T-helper 2 cell treated with Interferon-gamma antibody and Interleukin-4, amounts not matched to agents 5 μg/mL and 100 μg/mL, for 36 hours (primary cell): Measurements from ENCODE around the gene ACOT13.
"Not testable (repeated sequence)": the region's sequence is repeated elsewhere in the genome, so short reads cannot be mapped to it uniquely, and the experiment has no call there.

ENCODE experiments used
- DNase-seq: peaks from one replicate; pipeline ENCODE4 v3.0.0; 2021; ENCODE audit warnings: low spot score
- H3K27ac Mint-ChIP-seq: one replicate; pipeline ENCODE4 v1.8.0; 2021; ENCODE audit warnings: mild to moderate bottlenecking, mixed read lengths
- H3K27me3 Mint-ChIP-seq: one replicate; pipeline ENCODE4 v1.8.0; 2021; ENCODE audit warnings: low read depth, mixed read lengths
- H3K36me3 Mint-ChIP-seq: one replicate; pipeline ENCODE4 v1.8.0; 2021; ENCODE audit warnings: low read depth, mixed read lengths
- H3K4me1 Mint-ChIP-seq: one replicate; pipeline ENCODE4 v1.8.0; 2021; ENCODE audit warnings: low read depth, mixed read lengths
- H3K4me3 Mint-ChIP-seq: one replicate; pipeline ENCODE4 v1.8.0; 2022; ENCODE audit warnings: mild to moderate bottlenecking, moderate library complexity, mixed read lengths
- H3K9me3 Mint-ChIP-seq: one replicate; pipeline ENCODE4 v1.8.0; 2021; ENCODE audit warnings: mixed read lengths

The ACOT13 gene

DNA sequence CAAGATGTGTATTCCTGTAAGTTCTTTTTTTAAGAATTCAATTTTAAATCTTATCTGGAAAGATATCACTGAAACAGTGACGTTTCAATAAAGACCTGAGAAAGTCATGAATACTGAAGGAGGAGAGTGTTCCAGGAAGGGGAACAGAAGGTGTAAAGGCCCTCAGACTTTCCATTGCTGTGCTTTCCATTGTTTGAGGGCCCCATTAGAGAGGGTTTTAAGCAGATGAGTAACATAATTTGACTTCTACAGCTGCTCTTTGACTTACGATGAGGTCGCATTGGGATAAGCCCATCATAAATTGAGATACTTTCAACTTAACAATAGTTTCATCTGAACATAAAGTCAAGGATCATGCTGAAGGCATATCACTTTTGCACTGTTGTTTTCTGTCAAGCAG is 24.7 kb downstream of the ACOT13 start:
- H3K9me3 Mint-ChIP-seq, result no peaks in the 10 kb centered on the region
- H3K36me3 Mint-ChIP-seq, result peaks cover 3% of the 10 kb centered on the region
- no peak for DNase-seq
- H3K27me3 Mint-ChIP-seq, result no peaks in the 10 kb centered on the region
- H3K4me1 Mint-ChIP-seq, result peaks cover 6% of the 10 kb centered on the region
- H3K4me3 Mint-ChIP-seq, result no peak overlapping the region
- no peak overlapping the region for H3K27ac Mint-ChIP-seq

DNA sequence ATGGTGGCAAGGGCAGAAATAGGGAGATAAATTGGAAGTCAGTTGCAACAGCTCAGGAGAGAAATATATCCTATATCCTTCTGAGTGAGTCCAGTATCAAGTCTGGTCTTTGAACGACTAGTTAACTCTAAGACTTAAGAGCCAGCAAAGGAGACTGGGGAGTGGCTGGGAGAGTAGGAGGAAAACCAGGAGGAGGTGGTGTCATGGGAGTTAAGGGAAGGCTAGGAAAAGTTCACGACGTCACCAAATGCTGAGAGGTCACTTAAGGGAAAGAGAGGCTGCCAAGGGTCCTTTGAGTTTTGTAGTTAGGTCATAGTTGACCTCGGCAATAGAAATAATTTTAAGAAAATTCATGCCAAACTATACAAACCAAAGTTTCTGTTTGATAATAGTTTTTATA is 25.1 kb downstream of the ACOT13 start:
- Mint-ChIP-seq H3K4me1 (peaks cover 6% of the 10 kb centered on the region), H3K36me3 (peaks cover 3% of the 10 kb centered on the region), H3K4me3 (no peak overlapping the region), H3K27me3 (no peaks in the 10 kb centered on the region), H3K9me3 (no peaks in the 10 kb centered on the region), H3K27ac (no peak overlapping the region)
- DNase-seq, result no peak

DNA sequence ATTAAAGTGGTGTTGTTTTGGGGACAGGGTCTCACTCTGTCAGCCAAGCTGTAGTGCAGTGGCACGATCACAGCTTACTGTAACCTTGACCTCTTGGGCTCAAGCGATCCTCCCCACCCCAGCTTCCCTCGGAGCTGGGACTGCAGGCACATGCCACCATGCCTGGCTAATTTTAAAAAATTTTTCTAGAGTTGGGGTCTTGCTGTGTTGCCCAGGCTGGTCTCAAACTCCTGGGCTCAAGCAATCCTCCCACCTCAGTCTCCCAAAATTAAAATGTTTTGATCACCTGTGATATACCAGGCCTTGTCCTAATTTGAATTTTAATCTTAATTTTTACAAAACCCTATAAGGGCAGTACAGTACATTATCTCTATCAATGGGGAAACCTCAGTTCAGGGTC is 25.5 kb downstream of the ACOT13 start:
- H3K4me3 Mint-ChIP-seq, result no peak overlapping the region
- H3K27me3 Mint-ChIP-seq, result no peaks in the 10 kb centered on the region
- no peaks in the 10 kb centered on the region for H3K9me3 Mint-ChIP-seq
- no peak overlapping the region for H3K27ac Mint-ChIP-seq
- DNase-seq, result no peak
- peaks cover under 1% of the 10 kb centered on the region for H3K36me3 Mint-ChIP-seq
- peaks cover 6% of the 10 kb centered on the region for H3K4me1 Mint-ChIP-seq

DNA sequence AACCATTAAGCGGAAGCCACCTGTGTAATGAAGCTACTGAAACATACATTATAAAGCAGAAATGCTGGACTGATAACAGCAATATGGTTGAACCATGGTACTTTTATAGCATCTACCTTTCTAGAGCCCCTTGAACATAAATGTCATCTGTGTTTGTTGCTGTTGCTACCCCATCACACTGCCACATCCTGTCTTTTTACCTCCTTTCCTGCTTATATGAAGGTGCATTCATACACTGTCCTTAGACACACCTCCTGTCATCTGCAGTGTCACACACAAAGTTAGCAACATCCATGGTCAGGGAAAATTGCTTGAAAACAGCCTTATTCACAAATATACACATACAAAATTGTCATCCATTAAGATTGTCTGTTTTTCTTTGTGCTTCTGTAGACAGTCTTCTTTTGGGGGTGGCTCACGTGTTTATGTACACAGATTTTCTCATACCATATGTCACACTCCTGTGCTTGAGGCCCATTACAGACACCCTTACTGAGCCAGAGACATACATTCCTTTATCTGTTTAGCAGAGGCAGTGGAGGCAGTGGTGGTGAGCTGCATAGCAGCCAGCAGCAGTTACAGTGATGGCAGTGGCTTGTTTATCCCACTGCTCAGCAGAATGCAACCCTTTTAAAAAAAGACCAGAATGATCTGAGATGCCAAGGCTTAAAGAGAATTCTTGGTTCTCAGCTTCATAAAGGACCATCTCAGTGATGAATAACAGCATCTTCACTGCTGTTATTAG is 26.1 kb downstream of the ACOT13 start:
- H3K9me3 Mint-ChIP-seq, result no peaks in the 10 kb centered on the region
- no peak overlapping the region for H3K4me3 Mint-ChIP-seq
- no peaks in the 10 kb centered on the region for H3K27me3 Mint-ChIP-seq
- no peak overlapping the region for H3K27ac Mint-ChIP-seq
- DNase-seq, result no peak
- peaks cover 6% of the 10 kb centered on the region for H3K4me1 Mint-ChIP-seq
- H3K36me3 Mint-ChIP-seq, result no peaks in the 10 kb centered on the region

DNA sequence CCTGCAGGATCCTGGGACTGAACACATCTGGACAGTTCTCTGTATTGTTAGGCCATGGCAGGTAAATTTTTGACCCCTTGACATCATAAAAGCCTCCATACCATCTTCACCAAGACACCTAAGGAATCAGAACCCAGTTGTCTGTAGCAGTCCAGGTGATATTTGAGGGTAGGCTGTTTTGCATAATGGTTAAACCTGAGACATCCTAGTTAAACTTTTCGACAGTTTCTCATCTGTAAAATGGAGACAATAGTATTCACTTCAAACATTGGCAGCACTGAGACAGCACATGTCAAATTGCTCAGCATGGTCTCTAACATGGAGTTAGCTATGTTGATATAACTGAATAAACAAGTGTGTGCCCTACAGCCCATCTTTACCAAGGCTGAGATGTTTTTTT is 27.3 kb downstream of the ACOT13 start:
- no peaks in the 10 kb centered on the region for H3K9me3 Mint-ChIP-seq
- H3K36me3 Mint-ChIP-seq, result peaks cover 3% of the 10 kb centered on the region
- no peak for DNase-seq
- peaks cover 6% of the 10 kb centered on the region for H3K4me1 Mint-ChIP-seq
- H3K27me3 Mint-ChIP-seq, result no peaks in the 10 kb centered on the region
- H3K27ac Mint-ChIP-seq, result no peak overlapping the region
- H3K4me3 Mint-ChIP-seq, result no peak overlapping the region

DNA sequence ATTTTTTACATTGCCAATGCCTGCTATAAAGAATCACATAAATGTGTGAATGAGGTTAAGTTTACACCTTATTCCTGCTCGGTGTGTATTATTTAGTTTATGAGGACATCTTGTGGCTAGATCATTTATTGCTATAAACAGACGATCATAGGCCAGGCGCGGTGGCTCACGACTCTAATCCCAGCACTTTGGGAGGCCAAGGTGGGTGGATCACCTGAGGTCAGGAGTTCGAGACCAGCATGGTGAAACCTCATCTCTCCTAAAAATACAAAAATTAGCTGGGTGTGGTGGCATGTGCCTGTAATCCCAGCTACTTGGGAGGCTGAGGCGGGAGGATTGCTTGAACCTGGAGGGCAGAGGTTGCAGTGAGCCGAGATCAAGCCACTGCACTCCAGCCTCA is 28.8 kb downstream of the ACOT13 start:
- not testable (repeated sequence) for H3K4me1 Mint-ChIP-seq, DNase-seq, H3K27me3 Mint-ChIP-seq, H3K9me3 Mint-ChIP-seq, H3K4me3 Mint-ChIP-seq, H3K27ac Mint-ChIP-seq
- H3K36me3 Mint-ChIP-seq, result peaks cover 10% of the 10 kb centered on the region

DNA sequence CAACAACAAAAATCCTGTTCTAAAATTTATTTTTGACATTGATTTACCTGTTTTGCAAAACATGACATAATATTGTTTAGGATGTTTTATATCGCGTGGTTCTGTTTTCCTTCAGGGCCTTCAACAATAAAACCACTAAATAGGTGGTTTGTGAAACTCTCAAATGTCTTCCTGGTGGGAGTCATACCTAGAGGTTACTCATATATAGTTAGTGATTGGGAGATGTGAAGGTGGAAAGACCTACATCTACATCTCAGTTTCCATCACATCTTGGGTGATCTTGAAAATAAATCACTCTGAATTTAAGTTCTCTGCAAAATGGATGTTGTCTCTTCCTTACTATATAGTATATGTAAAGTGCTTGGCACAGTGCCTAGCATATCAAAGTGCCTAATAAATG is 29.2 kb downstream of the ACOT13 start:
- DNase-seq, result no peak
- peaks cover 6% of the 10 kb centered on the region for H3K4me1 Mint-ChIP-seq
- peaks cover 13% of the 10 kb centered on the region for H3K36me3 Mint-ChIP-seq
- no peak overlapping the region for H3K4me3 Mint-ChIP-seq
- no peak overlapping the region for H3K27ac Mint-ChIP-seq
- no peaks in the 10 kb centered on the region for H3K9me3 Mint-ChIP-seq
- no peaks in the 10 kb centered on the region for H3K27me3 Mint-ChIP-seq

DNA sequence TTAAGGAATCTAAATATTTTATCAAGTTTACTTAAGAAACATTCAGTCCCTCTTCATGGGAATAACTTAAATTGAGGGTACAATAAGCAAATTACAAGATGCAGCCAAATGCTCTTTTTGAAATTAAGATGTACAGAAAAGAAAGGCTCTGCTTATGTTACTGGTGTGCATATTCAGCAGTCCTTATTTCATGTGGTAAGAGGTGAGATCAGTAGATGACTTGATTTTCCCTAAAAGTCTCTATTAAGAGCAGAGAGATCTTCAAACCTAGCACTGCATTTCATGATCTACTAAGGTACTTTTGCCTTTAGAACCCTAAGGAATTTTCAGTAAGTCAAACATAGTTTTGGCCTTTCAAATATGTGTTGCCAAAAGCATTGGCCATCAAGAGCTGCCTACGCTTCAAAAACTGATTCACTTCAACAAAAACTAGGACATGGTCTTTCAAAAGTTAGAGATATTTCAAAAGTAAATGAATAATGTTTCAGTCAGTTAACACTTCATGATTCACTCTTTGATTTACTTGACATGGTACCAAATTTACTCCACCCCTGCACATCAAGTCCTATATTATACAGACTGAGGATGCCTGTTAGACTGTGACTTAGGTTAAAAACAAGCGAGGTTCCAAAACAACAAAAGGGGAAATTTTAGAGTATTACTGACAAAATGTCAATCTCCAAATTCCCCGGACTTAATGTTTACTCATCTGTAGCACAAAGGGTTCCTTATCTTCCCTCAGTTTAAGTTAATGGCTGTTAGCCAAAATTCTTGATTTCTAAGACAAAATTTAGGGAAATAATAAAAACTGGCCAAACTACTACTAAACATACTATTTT is 32.9 kb downstream of the ACOT13 start:
- Mint-ChIP-seq H3K4me3 (no peak overlapping the region), H3K27ac (no peak overlapping the region), H3K27me3 (no peaks in the 10 kb centered on the region), H3K4me1 (peaks cover 11% of the 10 kb centered on the region), H3K36me3 (peaks cover 35% of the 10 kb centered on the region), H3K9me3 (no peaks in the 10 kb centered on the region)
- no peak for DNase-seq

DNA sequence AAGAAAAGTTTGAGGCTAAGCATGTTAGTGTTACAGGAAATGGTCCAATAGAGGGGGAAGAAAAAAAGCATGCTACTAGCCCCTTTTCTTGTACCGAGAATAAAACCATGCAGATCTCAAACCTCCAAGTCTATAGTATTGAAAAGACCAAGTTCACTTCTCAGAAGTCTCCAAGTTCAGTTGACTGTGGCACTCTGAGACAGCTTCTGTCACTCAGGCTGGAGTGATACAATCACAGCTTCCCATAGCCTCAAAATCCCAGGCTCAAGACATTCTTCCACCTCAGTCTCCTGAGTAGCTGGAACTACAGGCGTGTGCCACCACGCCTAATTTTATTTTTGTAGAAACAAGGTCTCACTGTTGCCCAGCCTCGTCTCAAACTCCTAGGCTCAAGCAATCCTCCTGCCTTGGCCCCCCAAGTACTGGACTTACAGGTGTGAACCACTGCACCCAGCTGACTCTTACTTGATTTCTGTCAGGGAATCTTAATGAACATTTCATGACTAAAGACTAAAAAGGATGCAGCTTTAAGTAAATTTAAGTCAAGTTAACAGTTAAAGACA is 35.9 kb downstream of the ACOT13 start:
- Mint-ChIP-seq H3K9me3 (no peaks in the 10 kb centered on the region), H3K27ac (peak overlapping the region; percentile 41), H3K36me3 (peaks cover 63% of the 10 kb centered on the region), H3K4me3 (no peak overlapping the region), H3K4me1 (peaks cover 12% of the 10 kb centered on the region), H3K27me3 (no peaks in the 10 kb centered on the region)
- no peak for DNase-seq

DNA sequence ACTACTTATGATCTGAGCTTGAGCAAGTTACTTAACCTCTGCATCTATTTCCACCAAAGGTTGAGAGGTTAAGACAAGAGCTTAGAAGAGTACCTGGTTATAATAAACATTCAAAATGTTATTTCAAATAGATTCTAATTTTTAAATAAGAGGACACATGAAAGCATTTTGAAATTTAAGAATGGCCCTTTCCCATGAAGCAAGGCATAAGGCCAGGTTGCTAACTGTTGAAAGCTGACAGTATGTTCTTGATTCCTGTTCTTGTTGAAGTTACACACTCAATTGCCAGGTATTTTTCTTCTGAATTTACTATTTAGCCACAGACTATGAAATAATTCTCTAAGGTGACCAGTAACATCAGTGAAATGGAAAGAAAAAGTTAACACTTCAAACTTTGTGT is 37.6 kb downstream of the ACOT13 start:
- no peak for DNase-seq
- Mint-ChIP-seq H3K9me3 (no peaks in the 10 kb centered on the region), H3K27ac (no peak overlapping the region), H3K4me1 (peaks cover 13% of the 10 kb centered on the region), H3K27me3 (no peaks in the 10 kb centered on the region), H3K36me3 (peaks cover 73% of the 10 kb centered on the region), H3K4me3 (no peak overlapping the region)

DNA sequence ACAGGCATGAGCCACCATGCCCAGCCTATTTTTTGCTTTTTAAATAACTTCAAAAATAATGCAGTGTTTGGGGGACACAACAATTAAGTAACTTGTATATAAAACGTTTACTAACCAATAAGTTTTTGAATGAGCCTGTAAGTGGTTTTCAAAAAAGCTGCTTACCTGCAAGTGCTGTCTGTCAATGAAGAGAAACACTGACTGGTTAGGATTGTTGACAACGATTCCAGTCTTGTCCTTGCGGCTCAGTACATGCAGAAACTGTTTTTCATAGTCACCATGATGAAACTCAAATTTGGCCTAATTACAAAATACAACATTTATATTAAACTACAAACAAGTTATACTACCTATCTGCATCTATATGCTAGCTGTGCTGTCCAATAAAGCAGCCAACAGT is 41.7 kb downstream of the ACOT13 start:
- no peaks in the 10 kb centered on the region for H3K9me3 Mint-ChIP-seq
- no peak overlapping the region for H3K27ac Mint-ChIP-seq
- H3K36me3 Mint-ChIP-seq, result peaks cover 79% of the 10 kb centered on the region
- no peak for DNase-seq
- H3K4me1 Mint-ChIP-seq, result peaks cover 17% of the 10 kb centered on the region
- no peaks in the 10 kb centered on the region for H3K27me3 Mint-ChIP-seq
- no peak overlapping the region for H3K4me3 Mint-ChIP-seq

DNA sequence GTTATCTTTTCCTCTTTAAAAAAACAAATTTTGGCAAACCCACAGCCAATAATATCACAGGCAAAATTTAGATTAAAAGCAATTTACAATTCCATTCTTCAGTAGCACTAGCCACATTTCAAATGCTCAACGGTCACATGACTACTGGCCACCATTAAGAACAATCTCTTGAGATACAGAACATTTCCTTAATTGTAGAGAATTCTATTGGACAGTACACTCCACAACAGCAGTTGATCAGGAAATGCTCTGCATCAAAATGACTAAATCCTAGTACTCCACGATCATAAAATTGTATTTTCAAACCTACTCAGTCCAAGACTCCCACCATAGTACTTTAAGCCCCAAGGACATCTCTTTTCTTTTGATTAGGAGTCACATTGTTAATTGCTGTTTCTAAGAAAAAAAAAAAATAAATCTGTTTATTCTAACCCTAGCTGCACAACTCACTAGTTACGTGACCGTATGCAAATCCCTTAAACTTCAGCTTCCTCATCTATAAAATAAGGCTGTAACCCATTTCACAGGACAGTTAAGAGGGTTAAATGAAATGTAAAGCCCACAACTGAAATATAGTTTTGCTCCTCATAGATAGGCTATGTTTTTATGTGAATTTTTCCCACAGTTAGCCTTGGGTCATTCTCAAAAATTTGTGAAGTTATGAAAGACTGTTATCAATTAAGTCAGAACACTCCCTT is 42.3 kb downstream of the ACOT13 start:
- H3K27ac Mint-ChIP-seq, result no peak overlapping the region
- H3K4me1 Mint-ChIP-seq, result peaks cover 17% of the 10 kb centered on the region
- H3K9me3 Mint-ChIP-seq, result no peaks in the 10 kb centered on the region
- no peak for DNase-seq
- no peak overlapping the region for H3K4me3 Mint-ChIP-seq
- H3K27me3 Mint-ChIP-seq, result no peaks in the 10 kb centered on the region
- H3K36me3 Mint-ChIP-seq, result peaks cover 80% of the 10 kb centered on the region

DNA sequence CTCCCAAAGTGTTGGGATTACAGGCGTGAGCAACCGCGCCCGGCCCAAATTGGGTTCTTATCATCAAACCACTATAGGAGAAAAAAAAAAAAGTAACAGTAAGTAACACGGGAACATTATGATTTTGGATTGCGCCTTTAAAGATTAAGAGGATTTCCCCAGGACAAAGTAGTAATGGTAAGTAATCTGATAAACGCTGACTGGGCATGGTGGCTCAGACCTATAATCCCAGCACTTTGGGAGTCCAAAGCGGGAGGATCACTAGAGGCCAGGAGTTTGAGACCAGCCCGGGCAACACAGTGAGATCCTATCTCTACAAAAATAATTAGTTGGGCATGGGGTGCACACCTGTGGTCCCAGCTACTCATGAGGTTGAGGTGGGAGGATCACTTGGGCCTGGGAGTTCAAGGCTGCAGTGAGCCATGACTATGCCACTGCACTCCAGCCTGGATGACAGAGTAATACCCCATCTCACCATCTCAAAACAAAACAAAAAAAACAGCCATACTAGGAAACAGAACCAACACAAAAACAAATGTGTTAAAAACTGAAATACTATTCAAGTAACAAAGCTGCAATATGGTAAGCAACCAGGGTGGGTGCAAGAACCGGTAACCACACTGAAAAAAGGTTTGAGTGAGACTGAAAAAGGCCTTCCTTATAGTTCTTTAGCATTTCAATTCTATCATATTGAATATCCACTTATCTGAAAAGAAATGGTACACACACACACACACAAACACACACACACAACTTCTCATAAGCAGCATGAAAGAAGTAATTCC is 43.8 kb downstream of the ACOT13 start:
- Mint-ChIP-seq H3K27ac (no peak overlapping the region), H3K4me1 (peaks cover 25% of the 10 kb centered on the region), H3K27me3 (no peaks in the 10 kb centered on the region), H3K36me3 (peaks cover 82% of the 10 kb centered on the region), H3K4me3 (no peak overlapping the region), H3K9me3 (no peaks in the 10 kb centered on the region)
- no peak for DNase-seq
